Right cardiac atrium (tissue), 5 donors: Measurements from ENCODE around the gene RAB26. TPM values are rescaled to one million over a fixed set of nuclear protein-coding genes. Genes with fewer than 3 reads are reported as not detected.

Source experiments
- ATAC-seq, 2 donors: fragments of 200-7000 bp; cut with Tn5 transposase; one replicate each; pipeline versions ENCODE4 v1.8.0 to v1.9.1; 2020; ENCODE audit warnings: moderate library complexity in 2 of 2, mild to moderate bottlenecking in 1 of 2
- DNase-seq, 3 donors: peaks; one replicate each; pipeline ENCODE4 v3.0.0-alpha.2; 2020
- H3K27ac ChIP-seq: one replicate; pipeline ENCODE4 v1.5.1; 2013; ENCODE audit warnings: mild to moderate bottlenecking, low read length, control low read depth, moderate library complexity
- H3K27me3 ChIP-seq: one replicate; pipeline ENCODE4 v1.6.1; 2013; ENCODE audit not compliant: control insufficient read depth, insufficient read depth
- H3K4me1 ChIP-seq: one replicate; pipeline ENCODE4 v1.6.1; 2013; ENCODE audit warnings: low read length; ENCODE audit not compliant: control insufficient read depth, insufficient read depth
- H3K4me3 ChIP-seq: one replicate; pipeline ENCODE4 v1.5.1; 2013; ENCODE audit warnings: low read length, control low read depth
- H3K9me3 ChIP-seq: one replicate; pipeline ENCODE4 v1.6.1; 2013; ENCODE audit warnings: low read length; ENCODE audit not compliant: control insufficient read depth
- WGBS: extraction: QIAGEN DNeasy Blood & Tissue Kit; methylation state at CpG from one replicate; pipeline ENCODE4 v1.1.7; 2013; 5-methylcytosine and 5-hydroxymethylcytosine counted together
- intact Hi-C, 4 donors: fragments of 100-400 bp; cut with DNase I; formaldehyde crosslinking; loops; one replicate each; pipeline versions ENCODE4 v1.11.0 to v1.14.0; 2022 to 2023
- polyA plus RNA-seq: library from polyadenylated mRNA; stranded (reverse); fragments of 200-250 nt; gene quantifications from one replicate; pipeline ENCODE4 v1.2.3, GENCODE V29; 2013
- total RNA-seq, 4 donors: library from RNA; stranded (reverse); fragmentation: NEBNext Ultra II Directional; extraction: Animal tissue kit (Norgen Biotek cat#: 25700); gene quantifications; one replicate each; pipeline ENCODE4 v1.2.1, GENCODE V29; 2021
- donor health status: healthy with polysubstance abuse.
- donor health status: DM: no; HTN: yes; CAD: no.
- donor health status: DM: no; HTN: no; CAD: no.
- donor health status: DM: no; HTN: yes; CAD: no; lungs with severe emphysema.
- donor health status: DM: yes; HTN: yes; CAD: no.

Gene RAB26
- total and polyA plus RNA-seq, 5 donors = 0.24 to 0.95 (median 0.88) TPM; not detected in 1

DNA sequence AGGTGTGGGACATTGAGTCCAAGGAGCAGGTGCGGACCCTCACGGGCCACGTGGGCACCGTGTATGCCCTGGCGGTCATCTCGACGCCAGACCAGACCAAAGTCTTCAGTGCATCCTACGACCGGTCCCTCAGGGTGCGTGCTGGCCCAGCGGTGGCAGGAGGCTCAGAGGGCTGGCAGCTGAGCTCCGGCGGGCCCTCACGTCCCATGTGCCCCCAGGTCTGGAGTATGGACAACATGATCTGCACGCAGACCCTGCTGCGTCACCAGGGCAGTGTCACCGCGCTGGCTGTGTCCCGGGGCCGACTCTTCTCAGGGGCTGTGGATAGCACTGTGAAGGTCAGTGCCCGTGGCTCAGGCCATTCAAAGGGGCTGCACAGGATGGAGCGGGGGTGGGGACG, 27.6 kb downstream of the RAB26 start:
- no peaks in the 10 kb centered on the region for H3K9me3 ChIP-seq
- ATAC-seq = no peak
- H3K27ac ChIP-seq = no peak overlapping the region
- DNase-seq = no peak
- no peaks in the 10 kb centered on the region for H3K27me3 ChIP-seq
- no peak overlapping the region for H3K4me3 ChIP-seq
- intact Hi-C loops = no loop called here
- no peaks in the 10 kb centered on the region for H3K4me1 ChIP-seq
- WGBS = 94% methylated on average over 23 of the region's 23 CpGs

DNA sequence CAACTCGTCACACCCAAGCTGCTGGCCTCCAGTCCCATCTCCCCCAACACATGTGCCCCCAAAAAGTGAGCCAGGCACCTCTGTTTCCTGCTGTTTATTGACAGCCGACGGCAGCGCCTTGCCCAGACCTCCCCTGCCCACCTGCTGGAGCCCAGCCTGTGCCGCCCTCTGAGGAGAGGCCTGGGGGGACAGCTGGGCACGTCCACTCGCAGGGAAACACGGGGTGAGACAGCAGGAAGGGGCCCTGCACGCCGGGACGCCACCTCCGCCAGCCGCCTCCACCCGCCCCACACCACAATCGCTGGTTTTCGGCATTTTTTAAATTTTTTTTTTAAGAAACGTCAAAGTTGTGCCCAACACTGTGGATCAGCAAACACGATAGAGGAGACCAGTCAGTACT, 28.7 kb downstream of the RAB26 start:
- Histone ChIP-seq H3K4me1 (no peaks in the 10 kb centered on the region), H3K27ac (no peak overlapping the region), H3K4me3 (no peak overlapping the region), H3K27me3 (no peaks in the 10 kb centered on the region), H3K9me3 (no peaks in the 10 kb centered on the region)
- DNase-seq (no peak), ATAC-seq (no peak)
- intact Hi-C loops = no loop called here
- 90% methylated on average over 18 of the region's 18 CpGs for WGBS

DNA sequence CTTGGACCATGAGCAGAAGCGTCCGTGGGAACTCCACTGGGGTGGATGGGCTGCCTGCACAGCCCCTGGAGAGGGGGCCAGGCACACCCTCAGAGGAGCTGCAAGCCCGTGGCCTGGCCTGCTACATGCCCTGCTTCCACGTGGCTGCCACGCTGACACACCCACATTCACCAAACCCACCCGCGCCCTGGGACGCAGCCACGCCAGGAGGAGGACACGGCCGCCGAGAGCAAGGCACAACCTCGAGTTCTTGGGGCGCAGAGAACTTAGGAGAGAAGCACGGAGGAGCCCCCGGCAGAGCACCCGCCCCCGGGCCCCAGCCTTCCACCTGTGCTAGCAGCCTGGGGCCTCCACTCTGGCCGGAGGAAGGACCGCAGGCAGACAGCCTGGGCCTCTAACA, 29.1 kb downstream of the RAB26 start:
- ATAC-seq (no peak), DNase-seq (no peak)
- H3K4me1 ChIP-seq = no peaks in the 10 kb centered on the region
- no peaks in the 10 kb centered on the region for H3K9me3 ChIP-seq
- no peak overlapping the region for H3K4me3 ChIP-seq
- H3K27ac ChIP-seq = no peak overlapping the region
- H3K27me3 ChIP-seq = no peaks in the 10 kb centered on the region
- WGBS = 94% methylated on average over 20 of the region's 20 CpGs
- intact Hi-C loops = no loop called here

DNA sequence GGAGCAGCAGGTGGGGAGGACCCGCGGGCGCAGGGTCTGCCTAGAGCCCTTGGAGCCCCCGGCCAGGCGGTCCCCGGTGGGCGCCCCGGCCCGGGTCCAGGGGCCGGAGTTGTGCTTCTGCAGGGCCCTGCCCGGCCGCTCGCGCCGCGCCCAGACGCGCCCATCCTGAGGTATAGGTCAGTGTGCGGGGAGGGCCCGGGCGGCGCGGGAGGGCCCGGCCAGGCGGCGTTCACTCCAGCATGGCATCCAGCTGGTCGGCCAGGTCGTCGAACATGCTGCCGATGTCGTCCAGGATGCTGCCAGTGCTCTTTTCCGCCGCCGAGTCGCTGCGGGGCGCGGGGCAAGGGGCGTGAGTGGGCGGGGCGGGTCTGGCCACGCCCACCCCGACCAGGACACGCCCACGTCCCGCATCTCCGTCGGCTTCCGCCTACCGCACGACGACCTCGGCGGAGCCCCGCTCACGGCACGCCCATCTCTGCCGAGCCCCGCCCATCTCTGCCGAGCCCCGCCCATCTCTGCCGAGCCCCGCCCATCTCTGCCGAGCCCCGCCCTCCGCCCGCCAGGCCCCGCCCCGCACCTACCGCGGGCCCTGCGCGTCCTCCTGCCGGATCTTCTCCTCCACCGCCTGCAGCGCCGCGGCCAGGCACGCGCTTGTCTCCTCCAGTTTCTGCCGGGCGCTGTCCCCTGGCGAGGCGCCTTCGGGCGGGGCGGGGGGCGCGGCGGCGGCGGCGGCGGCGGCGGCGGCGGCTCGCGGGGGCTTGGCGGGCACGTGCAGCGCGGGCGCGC, 30.1 kb downstream of the RAB26 start:
- H3K4me3 ChIP-seq = no peak overlapping the region
- H3K27ac ChIP-seq = no peak overlapping the region
- no peaks in the 10 kb centered on the region for H3K4me1 ChIP-seq
- intact Hi-C loops = no loop called here
- H3K9me3 ChIP-seq = no peaks in the 10 kb centered on the region
- 32% methylated on average over 105 of the region's 106 CpGs for WGBS
- DNase-seq (no peak), ATAC-seq (peak in 1 of 2 donors; percentile 24)
- H3K27me3 ChIP-seq = no peaks in the 10 kb centered on the region

DNA sequence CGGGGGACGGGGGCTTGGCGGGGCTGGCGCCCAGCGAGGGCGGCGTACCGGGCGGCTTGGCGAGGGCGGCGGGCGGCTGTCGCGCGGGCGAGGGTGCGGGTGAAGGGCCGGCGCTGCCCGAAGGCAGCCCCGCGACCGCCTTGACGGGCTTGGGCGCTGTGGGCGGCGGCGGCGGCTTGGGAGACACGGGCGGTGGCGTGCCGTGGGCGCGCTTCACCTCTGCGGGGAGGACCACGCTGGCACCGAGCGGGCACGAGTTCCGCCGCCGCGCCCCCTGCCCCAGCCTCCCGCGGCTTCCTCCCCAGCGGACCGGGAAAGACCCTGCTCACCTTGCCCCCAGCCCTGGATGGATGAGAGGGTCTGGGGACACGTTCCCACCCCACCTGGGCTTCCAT, 30.7 kb downstream of the RAB26 start:
- Histone ChIP-seq H3K4me1 (no peaks in the 10 kb centered on the region), H3K27ac (no peak overlapping the region), H3K4me3 (no peak overlapping the region), H3K27me3 (no peaks in the 10 kb centered on the region), H3K9me3 (no peaks in the 10 kb centered on the region)
- ATAC-seq (no peak), DNase-seq (no peak)
- intact Hi-C loops = no loop called here
- WGBS = 46% methylated on average over 50 of the region's 50 CpGs

DNA sequence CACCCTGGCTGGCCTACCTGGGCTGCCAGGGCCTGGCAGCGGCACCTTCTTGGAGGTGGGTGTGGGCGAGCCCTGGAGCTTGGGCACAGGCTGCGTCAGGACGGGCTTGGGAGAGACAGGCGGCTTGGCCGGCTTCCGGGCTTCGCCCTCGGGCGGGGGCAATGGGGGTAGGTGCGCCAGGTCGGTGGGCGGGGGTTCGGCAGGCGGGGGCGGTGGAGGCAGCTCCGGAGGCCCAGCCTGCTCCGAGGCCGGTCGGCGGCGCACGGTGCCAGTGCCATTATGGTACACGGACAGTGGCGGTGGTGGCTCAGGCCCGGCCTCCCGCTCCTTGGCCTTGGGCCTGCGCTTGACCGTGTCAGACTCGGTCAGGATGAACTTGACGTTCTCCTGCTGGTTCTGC, 31.2 kb downstream of the RAB26 start:
- Histone ChIP-seq H3K4me3 (no peak overlapping the region), H3K27me3 (no peaks in the 10 kb centered on the region), H3K4me1 (no peaks in the 10 kb centered on the region), H3K27ac (no peak overlapping the region), H3K9me3 (no peaks in the 10 kb centered on the region)
- DNase-seq (no peak), ATAC-seq (no peak)
- WGBS = 95% methylated on average over 31 of the region's 31 CpGs
- intact Hi-C loops = no loop called here

DNA sequence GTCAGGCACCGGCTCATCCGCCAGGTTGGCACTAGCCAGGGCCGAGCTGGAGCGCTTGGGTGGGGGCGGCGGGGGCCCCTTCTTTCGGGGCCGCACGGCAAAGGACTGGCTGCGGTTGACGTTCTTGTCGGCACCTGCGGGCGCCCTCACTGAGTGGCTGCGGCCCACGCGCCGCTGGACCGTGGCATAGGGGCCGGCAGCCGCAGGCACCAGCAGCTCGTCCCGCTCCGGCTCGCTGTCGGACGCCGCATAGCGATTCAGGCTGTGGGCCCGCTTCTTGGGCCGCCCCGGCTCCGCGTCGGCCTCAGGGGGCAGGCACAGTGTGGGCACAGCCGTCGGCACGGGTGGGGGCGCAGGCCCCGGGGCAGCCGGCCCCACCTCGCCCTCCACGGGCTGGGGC, 32.0 kb downstream of the RAB26 start:
- DNase-seq = no peak
- Histone ChIP-seq H3K27ac (no peak overlapping the region), H3K27me3 (no peaks in the 10 kb centered on the region), H3K4me1 (no peaks in the 10 kb centered on the region), H3K9me3 (no peaks in the 10 kb centered on the region), H3K4me3 (no peak overlapping the region)
- no peak for ATAC-seq
- 96% methylated on average over 43 of the region's 43 CpGs for WGBS
- intact Hi-C loops = no loop called here

DNA sequence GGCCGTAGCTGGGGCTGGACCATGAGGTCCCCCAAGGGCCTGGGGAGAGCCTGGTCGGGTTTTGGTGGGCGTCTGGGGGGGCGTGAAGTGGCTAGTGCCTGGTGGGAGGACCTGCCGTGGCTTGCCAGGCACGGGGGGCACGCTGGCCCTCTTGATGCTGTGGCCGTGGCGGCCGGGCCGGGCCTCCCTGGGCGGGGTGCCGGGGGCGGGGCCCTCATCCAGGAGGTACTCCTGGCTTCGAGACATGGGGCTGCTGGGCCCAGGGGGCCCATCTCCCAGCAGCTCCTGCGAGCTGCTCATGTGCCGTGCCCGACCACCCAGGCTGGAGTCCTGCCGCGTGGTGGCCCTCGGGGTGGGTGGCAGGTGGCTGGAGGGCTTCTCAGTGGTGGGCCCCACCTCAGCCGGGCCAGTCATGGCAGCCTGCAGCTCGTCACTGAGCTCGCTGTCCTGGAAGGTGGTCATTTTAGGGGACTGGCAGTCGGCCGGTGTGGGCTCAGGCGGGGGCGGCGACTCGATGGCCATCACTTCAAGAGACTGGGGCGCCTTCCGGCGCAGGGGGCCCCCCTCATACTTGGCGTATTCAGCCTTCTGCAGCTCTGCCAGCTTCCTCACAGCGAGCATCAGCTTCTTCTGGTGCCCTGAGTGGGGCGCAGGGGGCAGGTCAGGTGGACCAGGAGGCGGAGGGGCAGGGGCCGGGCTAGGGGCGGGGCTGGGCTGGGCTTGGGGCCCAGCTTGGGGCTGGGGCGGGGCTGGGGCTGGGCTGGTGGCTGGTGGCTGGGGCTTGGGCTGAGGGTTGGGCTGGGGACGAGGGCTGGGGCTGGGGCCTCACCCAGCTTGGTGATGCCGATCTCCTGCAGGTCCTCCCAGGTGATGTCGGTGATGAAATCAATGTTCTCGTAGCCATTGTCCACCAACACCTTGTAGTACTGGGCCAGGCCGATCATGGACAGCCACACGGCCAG, 32.8 kb downstream of the RAB26 start:
- intact Hi-C loops = no loop called here
- no peaks in the 10 kb centered on the region for H3K27me3 ChIP-seq
- H3K9me3 ChIP-seq = no peaks in the 10 kb centered on the region
- H3K27ac ChIP-seq = no peak overlapping the region
- no peak for DNase-seq
- WGBS = 87% methylated on average over 46 of the region's 46 CpGs
- H3K4me1 ChIP-seq = no peaks in the 10 kb centered on the region
- no peak for ATAC-seq
- no peak overlapping the region for H3K4me3 ChIP-seq

DNA sequence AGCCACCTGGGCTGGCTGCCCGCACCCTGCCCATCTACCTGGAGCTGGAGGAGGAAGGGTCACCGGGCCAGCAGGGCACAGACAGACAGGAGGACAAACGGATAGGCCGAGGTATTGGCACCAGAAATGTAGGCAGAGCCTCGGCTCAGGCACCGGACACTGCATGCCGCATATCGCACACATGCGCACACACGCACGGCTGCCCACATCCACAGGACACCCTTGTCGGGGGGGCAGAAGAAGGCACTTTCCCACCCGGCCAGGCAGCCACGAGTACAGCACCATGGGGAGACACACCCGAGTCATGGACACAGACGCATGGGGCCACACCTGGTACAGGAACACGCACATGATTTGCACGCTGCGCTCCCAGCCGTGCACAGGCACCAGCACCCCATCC, 33.5 kb downstream of the RAB26 start:
- Histone ChIP-seq H3K27ac (no peak overlapping the region), H3K9me3 (no peaks in the 10 kb centered on the region), H3K4me1 (no peaks in the 10 kb centered on the region), H3K27me3 (no peaks in the 10 kb centered on the region), H3K4me3 (no peak overlapping the region)
- intact Hi-C loops = no loop called here
- DNase-seq (no peak), ATAC-seq (no peak)
- 92% methylated on average over 20 of the region's 20 CpGs for whole genome bisulfite sequencing

DNA sequence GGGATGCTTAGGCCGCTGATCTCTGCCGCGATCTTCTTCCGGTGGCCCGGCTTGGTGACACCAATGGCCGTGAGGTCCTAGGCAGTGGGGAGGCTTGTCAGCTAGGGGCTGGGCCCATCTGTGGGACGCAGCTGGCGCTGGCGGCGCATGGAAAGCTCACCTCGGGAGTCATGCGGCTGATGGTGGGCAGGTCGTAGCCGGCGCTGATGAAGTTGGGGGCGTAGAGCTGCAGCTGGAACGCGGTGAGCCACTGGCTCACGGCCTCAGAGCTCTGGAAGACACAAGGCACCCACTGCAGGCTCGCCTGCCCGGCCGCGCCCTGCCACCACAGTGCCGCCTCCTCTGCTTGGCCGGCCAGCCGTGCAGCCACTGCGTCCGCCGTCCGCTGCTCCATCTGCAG, 35.2 kb downstream of the RAB26 start:
- no peak for ATAC-seq
- no peak for DNase-seq
- Histone ChIP-seq H3K9me3 (no peaks in the 10 kb centered on the region), H3K27me3 (no peaks in the 10 kb centered on the region), H3K27ac (no peak overlapping the region), H3K4me1 (no peaks in the 10 kb centered on the region), H3K4me3 (no peak overlapping the region)
- intact Hi-C loops = no loop called here
- WGBS = 94% methylated on average over 30 of the region's 30 CpGs

DNA sequence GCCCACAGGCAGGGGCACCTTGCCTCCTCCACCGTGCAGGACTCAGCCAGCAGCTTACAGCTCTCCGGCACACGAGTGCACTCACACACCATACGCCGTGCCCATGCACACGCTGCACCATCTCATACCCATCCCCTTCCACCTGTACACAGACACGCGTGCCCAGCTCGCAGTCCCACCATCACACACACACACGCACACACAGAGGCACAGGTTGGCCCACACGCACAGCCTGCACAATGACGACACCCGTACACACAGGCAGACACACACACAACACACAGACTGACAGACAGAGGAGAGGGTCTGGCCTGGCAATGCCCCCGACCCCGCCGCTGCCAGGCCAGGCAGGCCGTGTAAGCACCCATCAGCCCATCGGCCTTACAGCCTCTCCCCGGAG, 35.9 kb downstream of the RAB26 start:
- Histone ChIP-seq H3K27me3 (no peaks in the 10 kb centered on the region), H3K27ac (no peak overlapping the region), H3K9me3 (no peaks in the 10 kb centered on the region), H3K4me1 (no peaks in the 10 kb centered on the region), H3K4me3 (no peak overlapping the region)
- intact Hi-C loops = no loop called here
- DNase-seq (no peak), ATAC-seq (no peak)
- 88% methylated on average over 19 of the region's 19 CpGs for WGBS
